Pancreas (tissue), 10 donors: ENCODE measurements around the gene PRKCZ. TPM values are rescaled to one million over a fixed set of nuclear protein-coding genes. Genes with fewer than 3 reads are reported as not detected.
A peak's percentile ranks its signal among the peaks of the same experiment; 100 is the strongest.

Source experiments
- ATAC-seq, 4 donors: fragments of 200-7000 bp; cut with Tn5 transposase; one replicate each; pipeline versions ENCODE4 v1.8.0 to v1.9.1; 2020; ENCODE audit warnings: mild to moderate bottlenecking in 4 of 4, moderate library complexity in 4 of 4
- DNase-seq, 6 donors: peaks; one replicate each; pipeline ENCODE4 v3.0.0-alpha.2; 2020
- FAIRE-seq: peaks from 2 replicates; lab custom pipeline; 2012; peaks lifted over from hg19 to GRCh38; lab: Jason Lieb, UNC
- H3K27ac ChIP-seq, 4 donors: fragments of 200-600 bp; sonication (generic); 1 replicate in 3 of 4; 2 replicates in 1 of 4; pipeline versions ENCODE4 v1.5.0 to v1.8.0; 2020
- H3K27me3 ChIP-seq, 4 donors: fragments of 200-600 bp; one replicate each; pipeline ENCODE4 v1.8.0; 2021
- H3K36me3 ChIP-seq, 3 donors: fragments of 200-600 bp; sonication (generic) in 1 of 3; one replicate each; pipeline versions ENCODE4 v1.5.0 to v1.8.0; 2020 to 2021
- H3K4me1 ChIP-seq, 3 donors: fragments of 200-600 bp; one replicate each; pipeline ENCODE4 v1.8.0; 2021
- H3K4me3 ChIP-seq, 4 donors: fragments of 200-600 bp; sonication (generic) in 2 of 4; one replicate each; pipeline versions ENCODE4 v1.5.0 to v1.8.0; 2020 to 2021
- H3K9me3 ChIP-seq, 4 donors: fragments of 200-600 bp; one replicate each; pipeline ENCODE4 v1.8.0; 2021
- CTCF ChIP-seq, 4 donors: fragments of 200-600 bp; sonication (generic) in 3 of 4; IDR thresholded peaks; one replicate each; pipeline versions ENCODE4 v1.5.0 to v1.8.0; 2021; ENCODE audit warnings: antibody characterized with exemption in 4 of 4
- whole genome bisulfite sequencing, 2 donors: extraction: QIAGEN DNeasy Blood & Tissue Kit; methylation state at CpG; one replicate each; pipeline ENCODE4 v1.1.7; 2013; 5-methylcytosine and 5-hydroxymethylcytosine counted together
- intact Hi-C, 3 donors: fragments of 100-400 bp; cut with DNase I; formaldehyde crosslinking; loops; one replicate each; pipeline versions ENCODE4 v1.11.1 to v1.14.2; 2022
- polyA plus RNA-seq, 2 donors: library from polyadenylated mRNA; stranded (reverse); fragments of 200-250 nt; gene quantifications; one replicate each; pipeline ENCODE4 v1.2.3, GENCODE V29; 2013
- total RNA-seq, 6 donors: library from RNA; stranded (reverse); fragmentation: NEBNext Ultra II Directional in 4 of 6; extraction: Animal tissue kit (Norgen Biotek cat#: 25700) in 4 of 6; gene quantifications; one replicate each; pipeline versions ENCODE4 v1.2.1 to v1.2.4, GENCODE V29; 2021 to 2023
- donor health status: healthy with polysubstance abuse.
- donor health status: DM: no; HTN: no; CAD: no; lungs with moderate emphysema.
- donor health status: DM: no; HTN: no; CAD: no.
- donor health status: control.
- donor health status: control.
- donor health status: Bipolar disorder and iron deficiency.
- donor health status: DM: yes; HTN: yes; CAD: no.
- donor health status: DM: no; HTN: no; CAD: no.
- donor health status: DM: no; HTN: no; CAD: no.
- donor health status: DM: yes; HTN: yes; CAD: no.

The PRKCZ gene
- total and polyA plus RNA-seq, 8 donors: 9.8 to 27.4 (median 17.1) TPM

GRCh38 chr1:2234762-2235113, 184.5 kb downstream of the PRKCZ start:
- Histone ChIP-seq H3K27me3 (no peaks in the 10 kb centered on the region), H3K36me3 (no peaks in the 10 kb centered on the region), H3K27ac (peak overlapping the region in 3 of 4 donors; percentile 39 to 70 (median 70)), H3K4me3 (no peak overlapping the region), H3K4me1 (peaks cover 25 to 56% (median 34%) of the 10 kb centered on the region in 3 donors), H3K9me3 (no peaks in the 10 kb centered on the region)
- TF ChIP-seq CTCF (IDR thresholded peaks at IDR 0.05): no peak
- intact Hi-C loops: loop anchor here in 1 of 3 donors (10.0 kb wide), 1 partner anchor 70 kb away; no protein-coding TSS in a partner anchor
- FAIRE-seq (no peak), ATAC-seq (peak in 1 of 4 donors; percentile 13), DNase-seq (peak in 2 of 6 donors; percentile 20 to 36)
- WGBS, 2 donors: 59 to 63% methylated on average over 4 of the region's 4 CpGs

Other genes with a start within 250 kb of the PRKCZ start
- 100 to 1,000 TPM in 2 of 6 donors, 10 to 100 TPM in 4; 75.4 to 160 (median 97.5) TPM for gene GNB1, start 159.3 kb upstream of the PRKCZ start, total RNA-seq
- 10 to 100 TPM; 42.3 to 71.1 TPM for gene GNB1, start 159.3 kb upstream of the PRKCZ start, polyA plus RNA-seq
- gene CALML6, start 135.2 kb upstream of the PRKCZ start, total RNA-seq: 1 to 10 TPM in 3 of 6 donors, under 1 TPM in 3; 0.39 to 1.4 (median 0.86) TPM
- 1 to 10 TPM; 3.6 to 4.4 TPM for gene CALML6, start 135.2 kb upstream of the PRKCZ start, polyA plus RNA-seq
- gene TMEM52, start 131.1 kb upstream of the PRKCZ start, total RNA-seq: 10 to 100 TPM; 43.6 to 98.9 (median 78.6) TPM
- gene TMEM52, start 131.1 kb upstream of the PRKCZ start, polyA plus RNA-seq: 100 to 1,000 TPM in 1 of 2 donors, 10 to 100 TPM in 1; 72.2 to 120 TPM
- not detected for gene CFAP74, start 46.6 kb upstream of the PRKCZ start, total RNA-seq
- gene CFAP74, start 46.6 kb upstream of the PRKCZ start, polyA plus RNA-seq: under 1 TPM; 0.08 to 0.16 TPM
- under 1 TPM in 3 of 6 donors, not detected in 3; 0.12 to 0.61 (median 0.25) TPM for gene GABRD, start 31.1 kb upstream of the PRKCZ start, total RNA-seq
- gene GABRD, start 31.1 kb upstream of the PRKCZ start, polyA plus RNA-seq: under 1 TPM; 0.09 to 0.15 TPM
- gene FAAP20, start 144.4 kb downstream of the PRKCZ start, total RNA-seq: 10 to 100 TPM; 17.2 to 35.9 (median 22.3) TPM
- 10 to 100 TPM; 56.1 to 75.6 TPM for gene FAAP20, start 144.4 kb downstream of the PRKCZ start, polyA plus RNA-seq
- 10 to 100 TPM; 11.0 to 27.9 (median 16.2) TPM for gene SKI, start 177.9 kb downstream of the PRKCZ start, total RNA-seq
- 10 to 100 TPM in 1 of 2 donors, 1 to 10 TPM in 1; 8.6 to 12.1 TPM for gene SKI, start 177.9 kb downstream of the PRKCZ start, polyA plus RNA-seq